ENCODE results near the gene FBLN2. TPM values are rescaled to one million over a fixed set of nuclear protein-coding genes. Genes with fewer than 3 reads are reported as not detected.

Gene FBLN2
- polyA plus RNA-seq, 1 donor (not counting 4 experiments of a cell fraction or from before 2014, with no cell fraction given) = 0.72 TPM

DNA sequence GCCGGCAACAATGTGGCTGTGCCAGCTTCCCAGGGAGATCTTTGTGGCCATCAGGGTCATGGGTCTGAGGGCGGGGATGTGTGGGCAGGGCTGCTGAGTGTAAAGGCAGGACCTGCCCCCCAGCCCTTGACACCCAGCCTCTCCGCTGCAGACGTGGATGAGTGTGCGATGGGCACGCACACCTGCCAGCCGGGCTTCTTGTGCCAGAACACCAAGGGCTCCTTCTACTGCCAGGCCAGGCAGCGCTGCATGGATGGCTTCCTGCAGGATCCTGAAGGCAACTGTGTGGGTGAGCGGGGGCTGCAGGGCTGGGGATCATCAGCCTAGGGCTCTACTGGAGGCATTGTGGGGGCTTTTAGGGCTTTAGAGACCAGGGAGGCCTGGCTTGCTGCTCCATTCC, 78.8 kb downstream of the FBLN2 start:
- H2AFZ ChIP-seq (ENCODE audit: control insufficient read depth, low read length) = no peak overlapping the region
- H4K20me1 ChIP-seq (ENCODE audit: control insufficient read depth, extremely low read depth, insufficient read depth, low read length) = no peaks in the 10 kb centered on the region
- DNase-seq (ENCODE audit: low read depth, low spot score) (no peak), FAIRE-seq (no peak)
- H3K4me2 ChIP-seq (ENCODE audit: control insufficient read depth, extremely low read depth, insufficient read depth, low read depth, low read length) = no peak overlapping the region
- no peak overlapping the region for H3K4me3 ChIP-seq (ENCODE audit: control insufficient read depth in 2 of 3, extremely low read depth in 1 of 3, insufficient read depth in 2 of 3, low read depth in 1 of 3, low read length in 3 of 3)
- H3K27me3 ChIP-seq (ENCODE audit: control insufficient read depth, extremely low read depth, insufficient read depth, low read length) = no peaks in the 10 kb centered on the region
- no peak for TF ChIP-seq EZH2 (IDR thresholded peaks at IDR 0.05; ENCODE audit: low read length)
- TF ChIP-seq, protein P1, sequence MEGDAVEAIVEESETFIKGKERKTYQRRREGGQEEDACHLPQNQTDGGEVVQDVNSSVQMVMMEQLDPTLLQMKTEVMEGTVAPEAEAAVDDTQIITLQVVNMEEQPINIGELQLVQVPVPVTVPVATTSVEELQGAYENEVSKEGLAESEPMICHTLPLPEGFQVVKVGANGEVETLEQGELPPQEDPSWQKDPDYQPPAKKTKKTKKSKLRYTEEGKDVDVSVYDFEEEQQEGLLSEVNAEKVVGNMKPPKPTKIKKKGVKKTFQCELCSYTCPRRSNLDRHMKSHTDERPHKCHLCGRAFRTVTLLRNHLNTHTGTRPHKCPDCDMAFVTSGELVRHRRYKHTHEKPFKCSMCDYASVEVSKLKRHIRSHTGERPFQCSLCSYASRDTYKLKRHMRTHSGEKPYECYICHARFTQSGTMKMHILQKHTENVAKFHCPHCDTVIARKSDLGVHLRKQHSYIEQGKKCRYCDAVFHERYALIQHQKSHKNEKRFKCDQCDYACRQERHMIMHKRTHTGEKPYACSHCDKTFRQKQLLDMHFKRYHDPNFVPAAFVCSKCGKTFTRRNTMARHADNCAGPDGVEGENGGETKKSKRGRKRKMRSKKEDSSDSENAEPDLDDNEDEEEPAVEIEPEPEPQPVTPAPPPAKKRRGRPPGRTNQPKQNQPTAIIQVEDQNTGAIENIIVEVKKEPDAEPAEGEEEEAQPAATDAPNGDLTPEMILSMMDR (optimal IDR thresholded peaks at IDR 0.05 in 1 of 3, IDR thresholded peaks at IDR 0.05 in 1 of 3, conservative IDR thresholded peaks at IDR 0.05 in 1 of 3; ENCODE audit: extremely low read depth in 1 of 3, insufficient read depth in 2 of 3, low read length in 3 of 3) = no peak
- dilution Hi-C loops (cut with MboI; ENCODE audit: extremely low pct_ligation_motif_present, low sequenced_read_pairs) = no loop called here
- no peak overlapping the region for H3K9ac ChIP-seq (ENCODE audit: control insufficient read depth, extremely low read depth, insufficient read depth, low read length)
- no peaks in the 10 kb centered on the region for H3K36me3 ChIP-seq (ENCODE audit: control insufficient read depth in 2 of 2, extremely low read depth in 1 of 2, insufficient read depth in 2 of 2, low read length in 2 of 2)
- H3K4me1 ChIP-seq (ENCODE audit: control insufficient read depth, extremely low read depth, insufficient read depth, low read length) = peaks cover 14% of the 10 kb centered on the region
- H3K27ac ChIP-seq (ENCODE audit: control insufficient read depth, insufficient read depth, low read length) = no peak overlapping the region
- no peaks in the 10 kb centered on the region for H3K9me1 ChIP-seq (ENCODE audit: control insufficient read depth, extremely low read depth, insufficient read depth, low read length)
- no peaks in the 10 kb centered on the region for H3K79me2 ChIP-seq (ENCODE audit: control insufficient read depth, insufficient read depth, low read length)
- H3K9me3 ChIP-seq (ENCODE audit: control insufficient read depth, low read depth, low read length) = no peaks in the 10 kb centered on the region

DNA sequence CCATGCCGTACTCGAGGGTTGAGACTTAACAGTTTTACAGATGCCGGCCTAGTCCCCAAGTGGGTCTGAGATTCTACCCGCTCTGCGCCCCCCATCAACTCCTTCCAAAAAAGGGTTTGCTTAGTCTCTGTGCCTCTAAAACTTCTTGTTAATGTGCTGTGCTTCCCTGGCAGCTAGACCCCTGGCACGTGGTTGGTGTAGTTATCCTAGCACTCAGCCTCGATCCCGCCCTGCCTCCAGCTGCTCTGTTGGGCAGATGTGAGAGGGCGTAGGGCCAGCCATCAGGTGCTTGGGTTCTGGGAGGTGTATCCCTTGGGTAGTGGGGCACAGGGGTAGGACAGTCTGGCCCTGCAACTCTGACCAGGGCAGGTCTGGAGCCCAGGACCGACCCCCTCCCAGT, 79.5 kb downstream of the FBLN2 start:
- Histone ChIP-seq H2AFZ (ENCODE audit: control insufficient read depth, low read length) (no peak overlapping the region), H3K4me3 (ENCODE audit: control insufficient read depth in 2 of 3, extremely low read depth in 1 of 3, insufficient read depth in 2 of 3, low read depth in 1 of 3, low read length in 3 of 3) (no peak overlapping the region), H3K9me3 (ENCODE audit: control insufficient read depth, low read depth, low read length) (no peaks in the 10 kb centered on the region), H4K20me1 (ENCODE audit: control insufficient read depth, extremely low read depth, insufficient read depth, low read length) (no peaks in the 10 kb centered on the region), H3K4me1 (ENCODE audit: control insufficient read depth, extremely low read depth, insufficient read depth, low read length) (peaks cover 7% of the 10 kb centered on the region), H3K36me3 (ENCODE audit: control insufficient read depth in 2 of 2, extremely low read depth in 1 of 2, insufficient read depth in 2 of 2, low read length in 2 of 2) (no peaks in the 10 kb centered on the region), H3K4me2 (ENCODE audit: control insufficient read depth, extremely low read depth, insufficient read depth, low read depth, low read length) (no peak overlapping the region), H3K9ac (ENCODE audit: control insufficient read depth, extremely low read depth, insufficient read depth, low read length) (no peak overlapping the region), H3K27ac (ENCODE audit: control insufficient read depth, insufficient read depth, low read length) (no peak overlapping the region), H3K9me1 (ENCODE audit: control insufficient read depth, extremely low read depth, insufficient read depth, low read length) (no peaks in the 10 kb centered on the region), H3K79me2 (ENCODE audit: control insufficient read depth, insufficient read depth, low read length) (no peaks in the 10 kb centered on the region), H3K27me3 (ENCODE audit: control insufficient read depth, extremely low read depth, insufficient read depth, low read length) (no peaks in the 10 kb centered on the region)
- no peak for FAIRE-seq
- TF ChIP-seq EZH2 (IDR thresholded peaks at IDR 0.05; ENCODE audit: low read length) = no peak
- TF ChIP-seq, protein P1 (optimal IDR thresholded peaks at IDR 0.05 in 1 of 3, IDR thresholded peaks at IDR 0.05 in 1 of 3, conservative IDR thresholded peaks at IDR 0.05 in 1 of 3; ENCODE audit: extremely low read depth in 1 of 3, insufficient read depth in 2 of 3, low read length in 3 of 3) = no peak
- dilution Hi-C loops (cut with MboI; ENCODE audit: extremely low pct_ligation_motif_present, low sequenced_read_pairs) = no loop called here
- no peak for DNase-seq (ENCODE audit: low read depth, low spot score)

Data from keratinocyte (primary cell).